Measurements from ENCODE around the gene LIPE. TPM values are rescaled to one million over a fixed set of nuclear protein-coding genes. Genes with fewer than 3 reads are reported as not detected.

Gene LIPE
- total RNA-seq, 1 experiment from 2014 or later: 2.1 TPM

DNA sequence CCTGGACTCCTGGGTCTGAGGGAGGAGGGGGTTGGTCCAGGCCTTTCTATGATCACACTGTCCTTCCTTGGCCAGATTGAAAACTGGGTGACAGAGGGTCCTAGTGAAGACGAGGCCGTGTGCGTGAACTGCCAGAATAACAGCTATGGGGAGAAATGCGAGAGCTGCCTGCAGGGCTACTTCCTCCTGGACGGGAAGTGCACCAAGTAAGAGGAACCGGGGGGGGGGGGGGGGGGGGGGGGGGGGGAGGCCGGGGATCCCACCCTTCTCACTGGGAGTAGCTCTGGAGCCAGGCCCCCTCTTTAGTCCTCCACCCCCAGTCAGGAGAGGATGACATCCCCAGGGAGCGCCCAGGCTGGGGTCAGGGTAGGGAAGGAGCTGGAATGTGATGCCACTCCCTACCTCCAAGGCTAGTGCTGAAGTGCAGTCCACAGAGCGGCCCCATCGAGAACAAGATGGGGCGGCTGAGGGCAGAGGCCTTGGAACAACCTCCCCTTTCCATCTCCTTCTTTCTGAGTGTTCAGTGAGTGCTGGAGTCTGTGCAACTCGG, 56.5 kb downstream of the LIPE start:
- Histone ChIP-seq H3K79me2 (ENCODE audit: low read length) (no peaks in the 10 kb centered on the region), H3K4me3 (ENCODE audit: low read length) (no peak overlapping the region), H3K9me2 (replicated peaks; ENCODE audit: low read length) (no peaks in the 10 kb centered on the region), H3K4me2 (ENCODE audit: low read length) (no peak overlapping the region), H3K4me1 (ENCODE audit: insufficient read depth, low read length) (no peaks in the 10 kb centered on the region), H3K27ac (ENCODE audit: low read length) (no peak overlapping the region), H3F3A (ENCODE audit: low read length, unreplicated experiment) (no peaks in the 10 kb centered on the region), H4K20me1 (ENCODE audit: low read length) (no peaks in the 10 kb centered on the region), H3K9ac (ENCODE audit: low read length) (no peak overlapping the region), H3K27me3 (ENCODE audit: low read length) (no peaks in the 10 kb centered on the region), H3K9me3 (ENCODE audit: low read length) (no peaks in the 10 kb centered on the region), H2AFZ (ENCODE audit: low read length) (no peak overlapping the region), H3K36me3 (ENCODE audit: low read depth, low read length) (no peaks in the 10 kb centered on the region)
- ATAC-seq (no peak), DNase-seq (no peak)
- ChIA-PET CTCF (no interaction called here), POLR2A (ENCODE audit: unreplicated experiment) (no interaction called here)
- intact Hi-C loops (cut with micrococcal nuclease): no loop called here
- BruUV-seq (replicated peaks): no TSS peak
- TF ChIP-seq, protein P1, sequence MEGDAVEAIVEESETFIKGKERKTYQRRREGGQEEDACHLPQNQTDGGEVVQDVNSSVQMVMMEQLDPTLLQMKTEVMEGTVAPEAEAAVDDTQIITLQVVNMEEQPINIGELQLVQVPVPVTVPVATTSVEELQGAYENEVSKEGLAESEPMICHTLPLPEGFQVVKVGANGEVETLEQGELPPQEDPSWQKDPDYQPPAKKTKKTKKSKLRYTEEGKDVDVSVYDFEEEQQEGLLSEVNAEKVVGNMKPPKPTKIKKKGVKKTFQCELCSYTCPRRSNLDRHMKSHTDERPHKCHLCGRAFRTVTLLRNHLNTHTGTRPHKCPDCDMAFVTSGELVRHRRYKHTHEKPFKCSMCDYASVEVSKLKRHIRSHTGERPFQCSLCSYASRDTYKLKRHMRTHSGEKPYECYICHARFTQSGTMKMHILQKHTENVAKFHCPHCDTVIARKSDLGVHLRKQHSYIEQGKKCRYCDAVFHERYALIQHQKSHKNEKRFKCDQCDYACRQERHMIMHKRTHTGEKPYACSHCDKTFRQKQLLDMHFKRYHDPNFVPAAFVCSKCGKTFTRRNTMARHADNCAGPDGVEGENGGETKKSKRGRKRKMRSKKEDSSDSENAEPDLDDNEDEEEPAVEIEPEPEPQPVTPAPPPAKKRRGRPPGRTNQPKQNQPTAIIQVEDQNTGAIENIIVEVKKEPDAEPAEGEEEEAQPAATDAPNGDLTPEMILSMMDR (conservative IDR thresholded peaks at IDR 0.05; ENCODE audit: low read depth, low read length): no peak
- TF ChIP-seq EZH2phosphoT487 (IDR thresholded peaks at IDR 0.05; ENCODE audit: borderline replicate concordance, low read length): no peak
- TF ChIP-seq EZH2 (IDR thresholded peaks at IDR 0.05; ENCODE audit: low read length, unreplicated experiment): no peak

DNA sequence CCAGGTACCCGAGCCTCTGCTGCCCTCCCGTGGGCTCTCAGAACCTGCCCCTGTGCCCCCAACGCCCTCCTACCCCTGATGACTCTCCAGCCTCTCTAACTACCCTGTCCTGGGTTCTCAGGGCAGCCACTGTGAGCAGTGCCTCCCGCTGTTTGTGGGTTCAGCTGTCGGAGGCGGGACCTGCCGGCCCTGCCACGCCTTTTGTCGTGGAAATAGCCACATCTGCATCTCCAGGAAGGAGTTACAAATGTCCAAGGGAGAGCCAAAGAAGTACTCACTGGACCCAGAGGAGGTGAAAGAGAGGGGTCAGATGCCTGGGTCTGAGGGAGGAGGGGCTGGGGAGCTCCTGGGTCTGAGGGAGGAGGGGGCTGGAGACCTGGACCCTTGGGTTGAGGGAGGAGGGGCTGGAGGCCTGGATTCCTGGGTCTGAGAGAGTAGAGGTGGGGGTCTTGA, 57.1 kb downstream of the LIPE start:
- Histone ChIP-seq H3K27me3 (ENCODE audit: low read length) (no peaks in the 10 kb centered on the region), H3F3A (ENCODE audit: low read length, unreplicated experiment) (no peaks in the 10 kb centered on the region), H3K79me2 (ENCODE audit: low read length) (no peaks in the 10 kb centered on the region), H3K4me3 (ENCODE audit: low read length) (no peak overlapping the region), H3K9me3 (ENCODE audit: low read length) (no peaks in the 10 kb centered on the region), H3K27ac (ENCODE audit: low read length) (no peak overlapping the region), H3K9me2 (replicated peaks; ENCODE audit: low read length) (no peaks in the 10 kb centered on the region), H4K20me1 (ENCODE audit: low read length) (no peaks in the 10 kb centered on the region), H3K36me3 (ENCODE audit: low read depth, low read length) (no peaks in the 10 kb centered on the region), H2AFZ (ENCODE audit: low read length) (no peak overlapping the region), H3K9ac (ENCODE audit: low read length) (no peak overlapping the region), H3K4me1 (ENCODE audit: insufficient read depth, low read length) (no peaks in the 10 kb centered on the region), H3K4me2 (ENCODE audit: low read length) (no peak overlapping the region)
- TF ChIP-seq EZH2phosphoT487 (IDR thresholded peaks at IDR 0.05; ENCODE audit: borderline replicate concordance, low read length) (no peak), EZH2 (IDR thresholded peaks at IDR 0.05; ENCODE audit: low read length, unreplicated experiment) (no peak)
- TF ChIP-seq, protein P1 (conservative IDR thresholded peaks at IDR 0.05; ENCODE audit: low read depth, low read length): no peak
- DNase-seq (no peak), ATAC-seq (no peak)
- BruUV-seq (replicated peaks): no TSS peak
- ChIA-PET POLR2A (ENCODE audit: unreplicated experiment) (no interaction called here), CTCF (no interaction called here)
- intact Hi-C loops (cut with micrococcal nuclease): no loop called here

DNA sequence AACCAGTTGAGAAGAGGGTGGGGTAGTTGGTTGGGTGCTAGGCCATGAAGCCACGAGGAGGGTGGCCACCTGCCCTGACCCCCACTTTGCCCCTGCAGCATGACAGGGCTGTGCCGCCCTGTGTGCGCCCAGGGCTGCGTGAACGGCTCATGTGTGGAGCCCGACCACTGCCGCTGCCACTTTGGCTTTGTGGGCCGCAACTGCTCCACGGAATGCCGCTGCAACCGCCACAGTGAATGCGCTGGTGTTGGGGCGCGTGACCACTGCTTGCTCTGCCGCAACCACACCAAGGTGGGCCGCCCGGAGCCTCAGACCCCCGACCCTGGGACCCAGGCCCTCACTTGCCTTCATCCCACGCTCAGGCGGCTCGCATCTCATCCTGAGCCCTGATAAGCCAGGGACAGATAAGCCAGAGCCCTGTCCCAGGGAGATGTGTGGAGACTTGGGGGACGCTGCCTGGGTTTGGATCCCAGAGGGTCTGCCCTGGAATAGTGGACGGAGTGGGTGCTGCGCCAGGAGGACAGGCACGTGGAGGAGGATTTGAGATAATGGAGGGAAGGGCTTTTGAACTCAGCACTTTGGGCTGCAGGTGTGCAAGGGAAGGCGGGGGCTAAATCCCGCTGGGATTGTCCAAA, 57.6 kb downstream of the LIPE start:
- POLR2A ChIA-PET (ENCODE audit: unreplicated experiment): no interaction called here

More for the DNA sequence above, 57.6 kb downstream of the LIPE start:
- TF ChIP-seq, protein P1 (conservative IDR thresholded peaks at IDR 0.05; ENCODE audit: low read depth, low read length): no peak
- TF ChIP-seq EZH2 (IDR thresholded peaks at IDR 0.05; ENCODE audit: low read length, unreplicated experiment): no peak
- TF ChIP-seq EZH2phosphoT487 (IDR thresholded peaks at IDR 0.05; ENCODE audit: borderline replicate concordance, low read length): no peak
- no TSS peak for BruUV-seq (replicated peaks)
- Histone ChIP-seq H3K4me2 (ENCODE audit: low read length) (no peak overlapping the region), H3K9ac (ENCODE audit: low read length) (no peak overlapping the region), H3K4me3 (ENCODE audit: low read length) (no peak overlapping the region), H3K4me1 (ENCODE audit: insufficient read depth, low read length) (no peaks in the 10 kb centered on the region), H3K9me2 (replicated peaks; ENCODE audit: low read length) (no peaks in the 10 kb centered on the region), H3K36me3 (ENCODE audit: low read depth, low read length) (no peaks in the 10 kb centered on the region), H4K20me1 (ENCODE audit: low read length) (no peaks in the 10 kb centered on the region), H3K79me2 (ENCODE audit: low read length) (no peaks in the 10 kb centered on the region), H3K27me3 (ENCODE audit: low read length) (no peaks in the 10 kb centered on the region), H3F3A (ENCODE audit: low read length, unreplicated experiment) (no peaks in the 10 kb centered on the region), H3K9me3 (ENCODE audit: low read length) (no peaks in the 10 kb centered on the region), H3K27ac (ENCODE audit: low read length) (no peak overlapping the region), H2AFZ (ENCODE audit: low read length) (no peak overlapping the region)
- DNase-seq: no peak
- no peak for ATAC-seq
- intact Hi-C loops (cut with micrococcal nuclease): no loop called here
- CTCF ChIA-PET: no interaction called here

All from PC-3 (cell line).